HCT116 (cell line): ENCODE results near the gene CEBPB. TPM values are rescaled to one million over a fixed set of nuclear protein-coding genes. Genes with fewer than 3 reads are reported as not detected.

ENCODE experiments used
- ATAC-seq: fragments of 200-7000 bp; cut with Tn5 transposase; 2 replicates; pipeline ENCODE4 v1.9.1; 2020; ENCODE audit warnings: mild to moderate bottlenecking, moderate library complexity
- BruUV-seq: library from RNA; stranded (reverse); fragments of 400-500 nt; replicated peaks from 2 replicates; lab custom pipeline; 2021; lab: Mats Ljungman, UMichigan
- CTCF ChIA-PET: fragments of 300-600 bp; sonication (Branson Sonifier 250); formaldehyde crosslinking; loops from one replicate; lab custom pipeline; 2021; ENCODE audit warnings: antibody characterized with exemption; lab: Charles Lee
- POLR2A ChIA-PET: fragments of 300-600, 350-600 bp; sonication (Branson Sonifier 250); formaldehyde crosslinking; loops from one replicate; lab custom pipeline; 2021; ENCODE audit warnings: antibody characterized with exemption; lab: Charles Lee
- RAD21 ChIA-PET, 2 experiments: fragments of 300-600 bp; sonication (Branson Sonifier 250); formaldehyde crosslinking; loops; one replicate each; lab custom pipeline; 2023; ENCODE audit warnings: low total read pairs in 2 of 2; ENCODE audit not compliant: uncharacterized antibody in 2 of 2, unreplicated experiment in 2 of 2, low non-redundant PET in 1 of 2; lab: Charles Lee
- DNase-seq: peaks from one replicate; pipeline ENCODE4 v3.0.0-alpha.2; 2010; ENCODE audit warnings: low read depth, low spot score
- H2AFZ ChIP-seq: fragments of 200-600 bp; shearing (Covaris generic), sonication (generic); 2 replicates; pipeline ENCODE4 v1.6.1; 2017; ENCODE audit warnings: low read depth, mixed run types, mixed read lengths, antibody characterized with exemption, low read length; ENCODE audit not compliant: poor library complexity, severe bottlenecking
- H3K27ac ChIP-seq: 2 replicates; pipeline ENCODE4 v1.5.1; 2012; ENCODE audit warnings: low read depth, low read length
- H3K27me3 ChIP-seq: fragments of 200-600 bp; sonication (generic); 2 replicates; pipeline ENCODE4 v1.6.1; 2016; ENCODE audit warnings: mixed run types, low read length, mixed read lengths; ENCODE audit not compliant: insufficient read depth
- H3K36me3 ChIP-seq, 2 experiments: fragments of 200-500 bp in 1 of 2; fragments of 200-600 bp in 1 of 2; sonication (Bioruptor generic) in 1 of 2; sonication (generic) in 1 of 2; 2 replicates each; pipeline versions ENCODE4 v1.5.1 to v1.6.1; 2014 to 2016; ENCODE audit warnings: low read length in 2 of 2, inconsistent platforms in 1 of 2, mixed read lengths in 1 of 2, mixed run types in 1 of 2; ENCODE audit not compliant: insufficient read depth in 2 of 2, control insufficient read depth in 1 of 2
- H3K4me1 ChIP-seq, 2 experiments: fragments of 200-600 bp in 1 of 2; sonication (generic) in 1 of 2; 2 replicates each; pipeline versions ENCODE4 v1.5.1 to v1.6.1; 2012 to 2017; ENCODE audit warnings: low read length in 2 of 2, inconsistent platforms in 1 of 2, mild to moderate bottlenecking in 1 of 2, mixed read lengths in 1 of 2, mixed run types in 1 of 2, moderate library complexity in 1 of 2; ENCODE audit not compliant: insufficient read depth in 2 of 2, control insufficient read depth in 1 of 2
- H3K4me2 ChIP-seq: fragments of 200-600 bp; sonication (generic); 2 replicates; pipeline ENCODE4 v1.6.1; 2017; ENCODE audit warnings: mixed run types, low read length, mixed read lengths
- H3K4me3 ChIP-seq, 2 experiments: fragments of 200-600 bp in 1 of 2; sonication (generic) in 1 of 2; replicated peaks in 1 of 2; 2 replicates each; pipeline ENCODE4 v1.5.1; 2011 to 2016; ENCODE audit warnings: low read length in 2 of 2, control low read depth in 1 of 2, low read depth in 1 of 2, mild to moderate bottlenecking in 1 of 2, mixed read lengths in 1 of 2, mixed run types in 1 of 2
- H3K79me2 ChIP-seq: fragments of 200-600 bp; sonication (generic); 2 replicates; pipeline ENCODE4 v1.6.1; 2017; ENCODE audit warnings: mild to moderate bottlenecking, mixed run types, low read length, moderate library complexity, mixed read lengths; ENCODE audit not compliant: insufficient read depth
- H3K9ac ChIP-seq: fragments of 200-600 bp; sonication (generic); 2 replicates; pipeline ENCODE4 v1.6.1; 2016; ENCODE audit warnings: low read length, mixed read lengths
- H3K9me2 ChIP-seq: fragments of 200-600 bp; sonication (generic), shearing (Covaris generic); 2 replicates; pipeline ENCODE4 v1.6.1; 2017; ENCODE audit warnings: mixed run types, mild to moderate bottlenecking, moderate library complexity; ENCODE audit not compliant: insufficient read depth
- H3K9me3 ChIP-seq, 2 experiments: fragments of 200-500 bp in 1 of 2; fragments of 200-600 bp in 1 of 2; sonication (Bioruptor generic) in 1 of 2; sonication (generic) in 1 of 2; 2 replicates each; pipeline ENCODE4 v1.6.1; 2014 to 2017; ENCODE audit warnings: low read length in 2 of 2, mixed read lengths in 2 of 2, inconsistent platforms in 1 of 2, low read depth in 1 of 2, mild to moderate bottlenecking in 1 of 2, mixed run types in 1 of 2, moderate library complexity in 1 of 2; ENCODE audit not compliant: control insufficient read depth in 1 of 2, insufficient read depth in 1 of 2
- H4K20me1 ChIP-seq: fragments of 200-600 bp; sonication (generic), shearing (Covaris generic); 2 replicates; pipeline ENCODE4 v1.6.1; 2017; ENCODE audit warnings: mixed run types, mild to moderate bottlenecking, moderate library complexity; ENCODE audit not compliant: insufficient read depth
- CTCF ChIP-seq, 3 experiments: fragments of 200-600 bp in 1 of 3; sonication (generic) in 1 of 3; IDR thresholded peaks in 2 of 3; conservative IDR thresholded peaks in 1 of 3; 2 replicates each; pipeline ENCODE4 v1.5.1; 2012 to 2017; ENCODE audit warnings: low read depth in 2 of 3, low read length in 2 of 3, antibody characterized with exemption in 1 of 3, borderline replicate concordance in 1 of 3, control low read depth in 1 of 3, mild to moderate bottlenecking in 1 of 3, mixed read lengths in 1 of 3, mixed run types in 1 of 3, moderate library complexity in 1 of 3; ENCODE audit not compliant: insufficient read depth in 1 of 3
- MAX ChIP-seq: IDR thresholded peaks from 2 replicates; pipeline ENCODE4 v1.6.1; 2012
- RAD21 ChIP-seq: IDR thresholded peaks from 2 replicates; pipeline ENCODE4 v1.6.1; 2012; ENCODE audit warnings: low read depth, mild to moderate bottlenecking
- SRF ChIP-seq: IDR thresholded peaks from 2 replicates; pipeline ENCODE4 v1.6.1; 2012; ENCODE audit warnings: low read depth
- ZBTB33 ChIP-seq: IDR thresholded peaks from 2 replicates; pipeline ENCODE4 v1.6.1; 2011; ENCODE audit warnings: mild to moderate bottlenecking, low read length, moderate library complexity; ENCODE audit not compliant: insufficient replicate concordance; ENCODE audit errors: extremely low read depth
- intact Hi-C: fragments of 100-400 bp; cut with micrococcal nuclease; formaldehyde crosslinking; loops from 2 replicates; pipeline ENCODE4 v1.10.0; 2022
- total RNA-seq: library from RNA; stranded (reverse); gene quantifications from one replicate; pipeline ENCODE4 v1.2.1, GENCODE V29; 2021; ENCODE audit not compliant: unreplicated experiment

The CEBPB gene
- total RNA-seq, 1 experiment from 2014 or later, result 113 TPM

- no peak overlapping the region for H3K27ac ChIP-seq
- intact Hi-C loops, result no loop called here
- no peaks in the 10 kb centered on the region for H3K9me2 ChIP-seq
- DNase-seq, result no peak
- H2AFZ ChIP-seq, result no peak overlapping the region
- RAD21 ChIA-PET, result no interaction called here
- no peaks in the 10 kb centered on the region for H3K27me3 ChIP-seq
- H3K4me3 ChIP-seq, result no peak overlapping the region
- no peaks in the 10 kb centered on the region; a peak in 1 of 4 replicates for H3K9me3 ChIP-seq
- ATAC-seq, result no peak
- TF ChIP-seq ZBTB33 (no peak), CTCF (IDR thresholded peaks at IDR 0.05 in 2 of 3, conservative IDR thresholded peaks at IDR 0.05 in 1 of 3; ENCODE audit: borderline replicate concordance in 1 of 3, insufficient read depth in 1 of 3, low read depth in 2 of 3, low read length in 2 of 3) (no peak), SRF (no peak), MAX (no peak), RAD21 (no peak)
- CTCF ChIA-PET, result no interaction called here
- BruUV-seq, result no TSS peak
- H3K9ac ChIP-seq, result no peak overlapping the region
- H3K4me2 ChIP-seq, result no peak overlapping the region
- peaks cover 12 to 24% of the 10 kb centered on the region in 2 experiments; a peak in 3 of 4 replicates for H3K4me1 ChIP-seq
- no peaks in the 10 kb centered on the region for H3K79me2 ChIP-seq
- no peaks in the 10 kb centered on the region for H3K36me3 ChIP-seq
- POLR2A ChIA-PET, result no interaction called here
- H4K20me1 ChIP-seq, result no peaks in the 10 kb centered on the region
Measured at GRCh38 chr20:50223039-50224005, 32.7 kb downstream of the CEBPB start.
